ENCODE results near the gene PNLDC1. TPM values are rescaled to one million over a fixed set of nuclear protein-coding genes. Genes with fewer than 3 reads are reported as not detected.

PNLDC1 gene
- total RNA-seq, 4 donors from 2014 or later, result 0.37 TPM; not detected in 3

DNA sequence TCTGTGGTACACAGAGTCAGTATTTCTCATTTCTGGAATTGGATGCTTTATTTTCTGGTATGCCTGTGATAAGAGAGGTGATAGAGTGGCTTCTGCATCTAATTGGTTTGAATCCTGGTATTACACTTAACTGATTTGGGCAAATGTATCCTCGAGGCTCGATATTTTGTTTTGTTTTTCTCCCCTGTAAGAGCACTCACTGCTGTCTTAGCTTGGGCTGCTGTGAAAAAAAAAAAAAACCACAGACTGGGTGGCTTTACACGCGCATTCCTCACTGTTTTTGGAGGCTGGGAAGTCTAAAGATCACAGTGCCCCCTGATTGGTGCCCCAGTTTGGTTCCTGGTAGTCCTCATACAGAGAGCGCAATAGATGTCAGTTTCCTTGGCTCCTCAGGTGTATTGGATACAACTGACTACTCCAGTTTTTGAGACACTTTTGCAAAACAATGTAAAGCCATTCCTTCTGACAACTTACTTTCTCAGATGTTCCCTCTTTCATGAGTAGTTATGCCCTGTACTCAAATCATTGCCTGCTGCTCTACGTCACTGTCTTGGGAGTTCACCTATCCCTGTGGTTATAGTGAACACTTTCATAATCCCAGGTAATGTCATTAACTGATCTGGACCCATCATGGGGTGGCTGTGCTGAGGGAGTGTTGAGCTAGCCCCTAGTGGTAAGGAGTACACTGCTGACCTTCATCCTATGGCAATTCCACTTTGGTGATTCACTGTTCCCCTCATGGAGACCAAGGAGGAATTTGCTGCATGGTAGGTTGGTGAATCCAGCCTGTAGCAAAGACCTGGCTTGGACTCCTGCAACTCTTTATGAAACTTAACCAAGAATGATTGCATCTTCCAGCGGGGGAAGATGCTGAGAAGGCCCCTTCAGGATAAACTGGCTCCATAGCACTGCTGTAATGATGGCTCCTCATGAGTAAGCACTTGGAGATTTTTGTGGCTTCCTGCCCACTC lies 41.8 kb upstream of the PNLDC1 start:
- DNase-seq (ENCODE audit: low spot score) (no peak), ATAC-seq (ENCODE audit: low FRiP score) (no peak)
- TF ChIP-seq, protein P1, sequence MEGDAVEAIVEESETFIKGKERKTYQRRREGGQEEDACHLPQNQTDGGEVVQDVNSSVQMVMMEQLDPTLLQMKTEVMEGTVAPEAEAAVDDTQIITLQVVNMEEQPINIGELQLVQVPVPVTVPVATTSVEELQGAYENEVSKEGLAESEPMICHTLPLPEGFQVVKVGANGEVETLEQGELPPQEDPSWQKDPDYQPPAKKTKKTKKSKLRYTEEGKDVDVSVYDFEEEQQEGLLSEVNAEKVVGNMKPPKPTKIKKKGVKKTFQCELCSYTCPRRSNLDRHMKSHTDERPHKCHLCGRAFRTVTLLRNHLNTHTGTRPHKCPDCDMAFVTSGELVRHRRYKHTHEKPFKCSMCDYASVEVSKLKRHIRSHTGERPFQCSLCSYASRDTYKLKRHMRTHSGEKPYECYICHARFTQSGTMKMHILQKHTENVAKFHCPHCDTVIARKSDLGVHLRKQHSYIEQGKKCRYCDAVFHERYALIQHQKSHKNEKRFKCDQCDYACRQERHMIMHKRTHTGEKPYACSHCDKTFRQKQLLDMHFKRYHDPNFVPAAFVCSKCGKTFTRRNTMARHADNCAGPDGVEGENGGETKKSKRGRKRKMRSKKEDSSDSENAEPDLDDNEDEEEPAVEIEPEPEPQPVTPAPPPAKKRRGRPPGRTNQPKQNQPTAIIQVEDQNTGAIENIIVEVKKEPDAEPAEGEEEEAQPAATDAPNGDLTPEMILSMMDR (IDR thresholded peaks at IDR 0.05), result no peak

DNA sequence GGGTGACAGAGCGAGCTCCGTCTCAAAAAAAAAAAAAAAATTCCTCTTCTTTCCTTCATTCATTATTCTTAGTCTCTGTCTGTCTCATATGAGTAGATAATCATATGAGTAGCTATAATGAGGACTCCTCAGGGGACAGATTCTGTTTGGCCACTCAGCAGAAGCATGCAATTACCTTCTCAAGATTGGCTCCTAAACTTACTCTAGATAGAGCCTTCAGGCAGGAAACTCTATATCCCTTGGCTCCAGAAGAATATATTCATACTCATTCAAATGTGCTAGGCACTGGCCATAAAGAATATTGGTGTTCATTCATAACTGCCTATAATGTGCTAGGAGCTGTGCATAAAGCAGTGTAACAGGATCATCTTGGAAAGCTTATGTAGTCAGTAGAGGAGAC lies 40.4 kb upstream of the PNLDC1 start:
- DNase-seq (ENCODE audit: low spot score), result no peak
- ATAC-seq (ENCODE audit: low FRiP score), result no peak
- TF ChIP-seq, protein P1 (IDR thresholded peaks at IDR 0.05), result no peak

DNA sequence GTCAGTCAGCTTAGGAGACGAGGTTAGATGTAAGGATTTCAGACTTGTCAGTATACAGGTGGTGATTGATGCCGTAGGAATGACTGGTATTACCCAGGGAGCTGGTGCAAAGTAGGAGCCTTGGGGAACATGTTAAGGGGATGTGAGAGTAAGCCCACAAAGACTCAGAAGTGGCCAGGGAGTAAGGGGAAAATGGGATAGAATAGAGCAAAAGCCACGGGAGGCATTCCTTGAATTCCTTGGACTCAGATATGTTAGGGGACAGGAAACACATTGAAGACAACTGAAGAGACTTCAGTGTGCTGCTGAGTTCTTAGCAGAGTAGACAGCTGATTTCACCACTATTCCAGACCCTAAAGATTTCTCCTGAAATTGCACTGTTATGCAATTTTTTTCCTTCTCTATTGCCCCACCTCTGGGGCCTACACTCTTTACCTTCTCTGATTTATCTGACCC lies 39.4 kb upstream of the PNLDC1 start:
- DNase-seq (ENCODE audit: low spot score), result no peak
- ATAC-seq (ENCODE audit: low FRiP score), result no peak
- TF ChIP-seq, protein P1 (IDR thresholded peaks at IDR 0.05), result no peak

DNA sequence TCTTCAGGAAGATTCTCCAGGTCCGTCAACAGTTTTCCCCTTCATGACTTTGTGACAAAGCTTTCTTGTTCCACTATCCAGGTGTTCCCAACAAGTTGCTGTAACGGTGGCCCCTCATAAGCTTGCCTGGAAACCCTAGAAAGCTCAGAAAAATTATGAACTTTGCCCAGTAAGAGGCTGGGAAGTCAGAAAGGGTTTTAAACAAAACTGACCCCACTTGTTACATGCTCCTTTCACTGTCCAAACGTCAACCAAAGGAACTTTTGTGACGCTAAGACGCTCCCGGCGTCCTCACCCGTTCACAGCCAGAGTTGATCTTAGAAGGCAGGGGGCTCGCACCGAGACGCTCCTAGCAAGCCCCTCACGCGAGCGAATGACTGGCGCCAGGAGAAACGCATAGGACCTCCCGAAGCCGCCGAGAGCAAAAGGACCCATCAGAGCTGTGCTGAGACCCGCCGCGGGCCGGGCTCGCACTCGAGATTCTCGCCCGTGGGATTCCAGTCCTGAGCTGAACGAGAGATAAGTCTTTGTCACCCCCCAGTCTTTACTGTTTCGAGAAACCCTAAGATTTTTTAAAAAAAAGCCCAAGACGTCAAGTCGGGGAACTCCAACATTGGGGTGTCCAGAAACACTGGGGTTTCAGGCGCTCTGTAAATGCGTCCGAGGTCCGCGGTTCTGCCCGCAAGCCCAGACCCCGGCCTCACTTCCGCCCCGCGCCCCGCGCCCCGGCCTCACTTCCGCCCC lies 38.8 kb upstream of the PNLDC1 start:
- ATAC-seq (ENCODE audit: low FRiP score) (peak; percentile 1), DNase-seq (ENCODE audit: low spot score) (no peak)
- TF ChIP-seq, protein P1 (IDR thresholded peaks at IDR 0.05), result no peak

DNA sequence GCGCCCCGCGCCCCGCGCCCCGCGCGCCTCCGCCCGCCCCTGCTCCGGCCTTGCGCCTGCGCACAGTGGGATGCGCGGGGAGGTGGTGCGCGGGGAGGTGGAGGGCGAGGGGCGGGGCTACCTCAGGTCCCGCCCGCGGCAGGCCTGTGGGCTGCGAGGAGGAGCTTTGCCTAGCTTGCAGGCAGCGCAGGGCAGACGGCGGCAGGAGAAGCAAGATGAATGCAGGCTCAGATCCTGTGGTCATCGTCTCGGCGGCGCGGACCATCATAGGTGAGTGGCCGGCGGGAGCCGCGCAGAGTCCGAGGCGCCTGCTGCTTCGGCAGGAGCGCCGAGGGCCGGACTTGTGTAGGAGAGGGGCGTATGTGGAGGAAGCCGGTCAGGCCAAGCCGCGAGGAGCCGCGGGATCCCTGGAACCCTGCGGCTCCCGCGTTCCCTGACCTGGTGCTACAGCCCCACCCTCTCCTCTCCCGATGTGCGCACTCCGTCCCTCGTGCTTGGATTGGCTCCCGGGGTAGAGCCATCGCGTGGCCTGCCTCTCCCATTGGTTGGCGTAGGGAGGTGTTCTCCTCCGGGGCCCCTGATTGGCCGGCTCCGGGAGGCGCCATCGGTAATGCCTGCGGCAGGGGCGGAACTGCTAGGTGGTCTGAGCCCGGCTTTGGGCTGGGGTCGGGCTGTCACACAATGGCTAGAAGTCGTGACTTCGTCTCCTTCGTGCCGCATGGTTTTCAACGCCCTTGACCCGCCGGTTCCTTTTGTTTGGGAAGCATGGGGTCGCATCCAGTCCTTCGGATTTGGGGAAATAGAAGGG lies 38.0 kb upstream of the PNLDC1 start, which contains the start of gene ACAT2:
ACAT2 (plus strand) TSS at position 173 of the 808 bp plus-strand sequence; CDS start at position 216, 43 bp downstream.
- DNase-seq (ENCODE audit: low spot score) (peak; percentile 82), ATAC-seq (ENCODE audit: low FRiP score) (peak; percentile 96)
- TF ChIP-seq, protein P1 (IDR thresholded peaks at IDR 0.05), result no peak

DNA sequence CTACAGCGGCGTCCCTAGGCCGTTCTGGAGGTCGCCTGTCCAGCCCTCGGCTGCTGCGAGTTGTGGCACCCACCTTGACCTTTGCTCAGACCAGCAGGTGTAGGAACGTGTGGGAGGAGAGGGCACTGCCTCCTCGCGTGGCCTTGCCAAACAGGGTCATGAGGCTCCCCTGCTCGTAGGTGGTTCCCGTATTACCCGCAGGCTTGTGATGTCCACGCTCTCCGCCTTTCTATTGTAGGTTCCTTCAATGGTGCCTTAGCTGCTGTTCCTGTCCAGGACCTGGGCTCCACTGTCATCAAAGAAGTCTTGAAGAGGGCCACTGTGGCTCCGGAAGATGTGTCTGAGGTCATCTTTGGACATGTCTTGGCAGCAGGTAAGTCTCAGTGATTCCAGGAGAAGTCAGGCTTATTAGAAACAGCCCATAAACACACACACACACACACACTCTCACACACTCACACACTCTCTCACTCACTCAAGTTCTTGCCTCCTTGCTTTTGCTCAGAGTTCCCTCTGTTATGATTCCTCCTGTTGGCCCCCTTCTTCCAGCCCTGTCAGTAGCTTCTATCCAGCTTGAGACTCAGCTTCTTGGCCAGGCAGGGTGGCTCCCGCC lies 37.3 kb upstream of the PNLDC1 start:
- ATAC-seq (ENCODE audit: low FRiP score), result peak; percentile 26
- DNase-seq (ENCODE audit: low spot score), result no peak
- TF ChIP-seq, protein P1 (IDR thresholded peaks at IDR 0.05), result no peak

Measured in omental fat pad (tissue), 4 donors.